A673 (cell line): Measurements from ENCODE around the gene PLIN5. TPM values are rescaled to one million over a fixed set of nuclear protein-coding genes. Genes with fewer than 3 reads are reported as not detected.

Experiments
- BruUV-seq: library from RNA; stranded (reverse); fragments of 400-500 nt; replicated peaks from 2 replicates; lab custom pipeline; 2021; lab: Mats Ljungman, UMichigan
- CTCF ChIA-PET: fragments of 300-600 bp; sonication (Branson Sonifier 250); formaldehyde crosslinking; loops from one replicate; lab custom pipeline; 2022; ENCODE audit warnings: antibody characterized with exemption; lab: Charles Lee
- POLR2A ChIA-PET: fragments of 300-600 bp; sonication (Branson Sonifier 250); formaldehyde crosslinking; loops from one replicate; lab custom pipeline; 2022; ENCODE audit warnings: antibody characterized with exemption; ENCODE audit not compliant: low non-redundant PET; lab: Charles Lee
- DNase-seq: peaks from one replicate; pipeline ENCODE4 v3.0.0-alpha.2; 2015; ENCODE audit warnings: low spot score
- H3K27ac ChIP-seq: fragments of 200-600 bp; sonication (generic); 2 replicates; pipeline ENCODE4 v1.5.1; 2016; ENCODE audit warnings: mixed run types, low read depth, mild to moderate bottlenecking, mixed read lengths, antibody characterized with exemption, low read length; ENCODE audit not compliant: poor library complexity, severe bottlenecking
- H3K27me3 ChIP-seq: fragments of 200-600 bp; sonication (generic); replicated peaks from 2 replicates; pipeline ENCODE4 v1.6.1; 2017; ENCODE audit warnings: mixed run types, low read depth, mild to moderate bottlenecking, mixed read lengths, antibody characterized with exemption, low read length; ENCODE audit not compliant: insufficient read depth, poor library complexity
- H3K36me3 ChIP-seq: fragments of 200-600 bp; sonication (generic); 2 replicates; pipeline ENCODE4 v1.6.1; 2016; ENCODE audit warnings: mixed run types, mild to moderate bottlenecking, mixed read lengths, antibody characterized with exemption, low read length; ENCODE audit not compliant: insufficient read depth, poor library complexity, severe bottlenecking
- H3K4me1 ChIP-seq: fragments of 200-600 bp; sonication (generic); 2 replicates; pipeline ENCODE4 v1.6.1; 2017; ENCODE audit warnings: mixed run types, mild to moderate bottlenecking, mixed read lengths, antibody characterized with exemption, low read length; ENCODE audit not compliant: insufficient read depth, poor library complexity, severe bottlenecking
- H3K4me3 ChIP-seq: fragments of 200-600 bp; sonication (generic); 2 replicates; pipeline ENCODE4 v1.5.1; 2016; ENCODE audit warnings: low read depth, mixed run types, mild to moderate bottlenecking, mixed read lengths, low read length; ENCODE audit not compliant: poor library complexity, severe bottlenecking
- H3K9me3 ChIP-seq: fragments of 200-600 bp; sonication (generic); 2 replicates; pipeline ENCODE4 v1.6.1; 2016; ENCODE audit warnings: mixed run types, low read depth, mild to moderate bottlenecking, mixed read lengths, antibody characterized with exemption, low read length; ENCODE audit not compliant: poor library complexity, severe bottlenecking
- CTCF ChIP-seq: fragments of 300-800, 200-600 bp; sonication (generic); conservative IDR thresholded peaks from 2 replicates; pipeline ENCODE4 v1.5.1; 2017; ENCODE audit warnings: low read depth, mild to moderate bottlenecking, antibody characterized with exemption, low read length, moderate library complexity, mixed read lengths
- EZH2 ChIP-seq: fragments of 200-600 bp; sonication (generic); IDR thresholded peaks from 2 replicates; pipeline ENCODE4 v1.6.1; 2017; ENCODE audit warnings: borderline replicate concordance, low read depth, mild to moderate bottlenecking, mixed read lengths, antibody characterized with exemption, low read length; ENCODE audit not compliant: poor library complexity, severe bottlenecking
- intact Hi-C: fragments of 100-400 bp; cut with micrococcal nuclease; formaldehyde crosslinking; loops from one replicate; pipeline ENCODE4 v1.10.0; 2022; ENCODE audit not compliant: unreplicated experiment
- total RNA-seq: library from RNA; stranded (reverse); gene quantifications from 2 replicates; pipeline ENCODE4 v1.2.3, GENCODE V29; 2021

The PLIN5 gene
- total RNA-seq, 1 experiment from 2014 or later, result 3.0 TPM

- BruUV-seq, result no TSS peak
- H3K9me3 ChIP-seq, result no peaks in the 10 kb centered on the region
- CTCF ChIA-PET, result no interaction called here
- POLR2A ChIA-PET, result no interaction called here
- no peak for TF ChIP-seq CTCF
- TF ChIP-seq EZH2, result no peak
- H3K27ac ChIP-seq, result no peak overlapping the region
- H3K4me1 ChIP-seq, result no peaks in the 10 kb centered on the region
- intact Hi-C loops, result no loop called here
- no peaks in the 10 kb centered on the region for H3K27me3 ChIP-seq
- no peak overlapping the region for H3K4me3 ChIP-seq
- DNase-seq, result no peak
- peaks cover 6% of the 10 kb centered on the region for H3K36me3 ChIP-seq
Measured at GRCh38 chr19:4505570-4506448, 29.2 kb downstream of the PLIN5 start.

DNA sequence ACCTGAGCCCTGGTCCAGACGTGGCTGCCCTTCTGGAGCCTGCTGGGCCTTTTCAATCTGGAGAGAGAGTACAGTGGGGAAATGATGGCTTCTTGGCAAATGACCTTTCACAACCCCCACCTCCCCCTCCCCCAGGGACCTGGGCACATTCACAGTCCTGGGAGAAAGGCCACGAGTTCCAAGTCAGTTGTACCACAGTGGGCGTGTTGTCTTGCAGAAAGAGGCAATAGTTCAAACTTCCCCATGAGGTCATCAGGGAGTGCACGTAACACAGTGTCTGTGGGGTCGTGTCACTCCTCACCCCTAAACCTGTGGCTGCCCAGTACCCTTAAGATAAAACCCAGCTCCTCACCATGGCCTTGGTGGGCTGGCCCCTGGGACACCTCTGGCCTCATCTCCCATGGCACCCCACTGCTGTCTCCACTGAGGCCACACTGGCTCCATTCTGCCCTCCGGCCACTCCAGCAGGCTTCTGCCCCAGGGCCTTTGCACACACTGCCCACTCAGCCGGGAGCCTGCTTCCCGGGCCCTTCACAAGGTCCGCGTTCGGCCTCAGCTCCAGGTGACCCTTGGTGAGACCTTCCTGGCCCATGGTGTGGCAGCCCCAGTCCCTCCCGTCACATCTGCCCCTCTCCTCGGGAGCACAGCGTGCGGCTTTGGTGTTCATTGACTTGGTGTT lies 30.0 kb downstream of the PLIN5 start:
- no TSS peak for BruUV-seq

GRCh38 chr19:4504297-4504701 lies 30.7 kb downstream of the PLIN5 start:
- no peak for DNase-seq
- POLR2A ChIA-PET, result no interaction called here
- Histone ChIP-seq H3K36me3 (peaks cover 6% of the 10 kb centered on the region), H3K4me1 (no peaks in the 10 kb centered on the region), H3K9me3 (no peaks in the 10 kb centered on the region), H3K27me3 (no peaks in the 10 kb centered on the region), H3K27ac (no peak overlapping the region), H3K4me3 (no peak overlapping the region)
- BruUV-seq, result no TSS peak
- TF ChIP-seq EZH2 (no peak), CTCF (no peak)
- intact Hi-C loops, result no loop called here
- CTCF ChIA-PET, result no interaction called here

More for the DNA sequence above, 30.0 kb downstream of the PLIN5 start:
- Histone ChIP-seq H3K27me3 (no peaks in the 10 kb centered on the region), H3K4me1 (no peaks in the 10 kb centered on the region), H3K27ac (no peak overlapping the region), H3K4me3 (no peak overlapping the region), H3K36me3 (peaks cover 6% of the 10 kb centered on the region), H3K9me3 (no peaks in the 10 kb centered on the region)
- TF ChIP-seq CTCF (no peak), EZH2 (no peak)
- intact Hi-C loops, result no loop called here
- CTCF ChIA-PET, result no interaction called here
- POLR2A ChIA-PET, result no interaction called here
- no peak for DNase-seq
